ENCODE measurements around the gene GPX2. TPM values are rescaled to one million over a fixed set of nuclear protein-coding genes. Genes with fewer than 3 reads are reported as not detected.

Gene GPX2
- total RNA-seq, 1 donor from 2014 or later: 0.69 TPM

DNA sequence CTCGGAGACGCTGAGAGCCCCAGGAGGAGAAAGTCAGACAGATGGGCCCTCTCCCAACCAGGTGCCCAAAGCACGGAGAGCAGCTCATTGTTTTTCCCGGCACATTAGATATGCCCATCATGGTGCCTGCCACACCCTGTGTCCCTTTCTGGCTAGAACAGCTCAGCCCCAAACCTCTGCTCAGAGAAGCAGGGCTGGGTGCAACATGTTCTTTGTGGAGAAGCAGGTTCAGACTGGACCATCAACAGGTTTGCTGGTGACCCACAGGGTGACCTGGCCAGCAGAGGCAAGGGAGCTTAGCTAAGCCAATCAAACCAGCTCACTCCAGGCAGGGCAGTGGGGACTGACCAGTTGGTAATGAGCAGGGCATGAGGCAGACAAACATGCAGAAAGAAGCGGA lies 16.2 kb upstream of the GPX2 start:
- H3K9me3 ChIP-seq: no peaks in the 10 kb centered on the region
- DNase-seq: peak; percentile 26
- H3K36me3 ChIP-seq: no peaks in the 10 kb centered on the region
- TF ChIP-seq, protein P1, sequence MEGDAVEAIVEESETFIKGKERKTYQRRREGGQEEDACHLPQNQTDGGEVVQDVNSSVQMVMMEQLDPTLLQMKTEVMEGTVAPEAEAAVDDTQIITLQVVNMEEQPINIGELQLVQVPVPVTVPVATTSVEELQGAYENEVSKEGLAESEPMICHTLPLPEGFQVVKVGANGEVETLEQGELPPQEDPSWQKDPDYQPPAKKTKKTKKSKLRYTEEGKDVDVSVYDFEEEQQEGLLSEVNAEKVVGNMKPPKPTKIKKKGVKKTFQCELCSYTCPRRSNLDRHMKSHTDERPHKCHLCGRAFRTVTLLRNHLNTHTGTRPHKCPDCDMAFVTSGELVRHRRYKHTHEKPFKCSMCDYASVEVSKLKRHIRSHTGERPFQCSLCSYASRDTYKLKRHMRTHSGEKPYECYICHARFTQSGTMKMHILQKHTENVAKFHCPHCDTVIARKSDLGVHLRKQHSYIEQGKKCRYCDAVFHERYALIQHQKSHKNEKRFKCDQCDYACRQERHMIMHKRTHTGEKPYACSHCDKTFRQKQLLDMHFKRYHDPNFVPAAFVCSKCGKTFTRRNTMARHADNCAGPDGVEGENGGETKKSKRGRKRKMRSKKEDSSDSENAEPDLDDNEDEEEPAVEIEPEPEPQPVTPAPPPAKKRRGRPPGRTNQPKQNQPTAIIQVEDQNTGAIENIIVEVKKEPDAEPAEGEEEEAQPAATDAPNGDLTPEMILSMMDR (IDR thresholded peaks at IDR 0.05): no peak
- H3K27me3 ChIP-seq: no peaks in the 10 kb centered on the region
- H3K4me3 ChIP-seq: no peak overlapping the region
- no peak overlapping the region for H3K27ac ChIP-seq
- H3K4me1 ChIP-seq: no peaks in the 10 kb centered on the region
- intact Hi-C loops (cut with DNase I): no loop called here
- ATAC-seq: no peak

DNA sequence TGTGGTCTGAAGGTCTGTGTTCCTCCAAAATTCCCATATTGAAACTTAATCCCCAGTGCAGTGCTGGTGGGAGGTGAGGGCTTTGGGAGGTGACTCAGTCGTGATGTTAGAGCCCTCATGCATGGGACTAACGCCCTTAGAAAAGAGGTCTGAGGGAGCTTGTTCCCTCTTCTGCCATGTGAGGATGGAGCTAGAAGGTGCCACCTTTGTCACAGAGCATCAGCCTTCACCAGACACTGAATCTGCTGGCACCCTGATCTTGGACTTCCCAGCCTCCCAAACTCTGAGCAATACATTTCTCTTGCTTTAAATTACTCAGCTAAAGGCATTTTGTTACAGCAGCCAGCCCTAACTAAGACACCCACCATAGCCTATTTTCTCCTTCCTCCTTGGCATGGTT lies 15.7 kb upstream of the GPX2 start:
- intact Hi-C loops (cut with DNase I): no loop called here
- TF ChIP-seq, protein P1 (IDR thresholded peaks at IDR 0.05): no peak
- no peak overlapping the region for H3K4me3 ChIP-seq
- no peaks in the 10 kb centered on the region for H3K9me3 ChIP-seq
- DNase-seq (no peak), ATAC-seq (no peak)
- no peak overlapping the region for H3K27ac ChIP-seq
- H3K27me3 ChIP-seq: no peaks in the 10 kb centered on the region
- no peaks in the 10 kb centered on the region for H3K36me3 ChIP-seq
- H3K4me1 ChIP-seq: no peaks in the 10 kb centered on the region

DNA sequence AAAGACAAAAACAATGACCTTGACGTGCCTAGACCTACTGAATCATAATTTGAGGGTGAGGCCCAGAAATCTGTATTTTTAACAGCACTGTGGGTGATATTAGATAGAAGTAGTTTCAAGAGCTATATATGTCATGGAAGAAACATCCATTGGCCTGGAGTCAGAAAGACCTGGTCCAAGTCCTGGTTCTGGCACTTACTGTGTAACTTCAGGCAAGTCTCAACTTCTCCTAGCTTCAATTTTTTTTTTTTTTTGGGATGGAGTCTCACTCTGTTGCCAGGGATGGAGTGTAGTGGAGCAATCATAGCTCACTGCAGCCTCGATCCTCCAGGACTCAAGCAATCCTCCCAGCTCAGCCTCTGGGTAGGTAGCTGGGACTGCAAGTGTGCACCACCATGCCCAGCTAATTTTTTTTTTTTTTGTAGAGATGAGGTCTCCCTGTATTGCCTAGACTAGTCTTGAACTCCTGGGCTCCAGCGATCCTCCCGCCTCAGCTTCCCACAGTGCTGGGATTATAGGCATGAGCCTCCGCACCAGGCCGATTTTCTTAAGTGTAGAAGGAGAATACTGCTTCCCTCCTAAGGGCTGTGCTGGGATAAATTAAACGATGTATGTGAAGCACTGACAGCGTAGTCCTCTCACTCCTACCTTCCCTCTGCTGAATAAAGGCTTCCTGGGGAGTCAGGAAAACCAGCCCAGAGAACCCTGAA lies 14.3 kb upstream of the GPX2 start:
- no peaks in the 10 kb centered on the region for H3K27me3 ChIP-seq
- no peaks in the 10 kb centered on the region for H3K4me1 ChIP-seq
- DNase-seq: peak; percentile 16
- no peak for ATAC-seq
- intact Hi-C loops (cut with DNase I): no loop called here
- no peaks in the 10 kb centered on the region for H3K9me3 ChIP-seq
- TF ChIP-seq, protein P1 (IDR thresholded peaks at IDR 0.05): no peak
- no peaks in the 10 kb centered on the region for H3K36me3 ChIP-seq
- H3K27ac ChIP-seq: no peak overlapping the region
- no peak overlapping the region for H3K4me3 ChIP-seq

DNA sequence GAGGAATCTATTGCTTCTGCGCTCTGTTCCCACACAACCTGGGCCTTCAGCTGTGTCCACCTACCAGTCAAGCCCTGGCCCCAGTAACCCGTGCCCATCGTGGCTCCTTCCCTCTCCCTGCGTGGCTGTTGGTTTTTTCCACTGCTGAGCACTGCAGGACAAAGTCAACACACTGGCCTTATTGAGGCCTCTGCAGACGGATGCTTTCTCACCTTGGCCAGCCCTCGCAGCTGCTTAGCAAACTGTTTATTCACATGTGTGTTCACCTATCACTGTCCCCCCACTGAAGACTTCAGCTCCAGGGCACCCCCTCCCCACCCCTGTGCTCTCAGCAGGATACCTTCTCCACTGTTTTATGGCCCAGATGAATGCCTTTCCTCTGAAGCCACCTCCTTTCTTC lies 12.8 kb upstream of the GPX2 start:
- Histone ChIP-seq H3K4me1 (no peaks in the 10 kb centered on the region), H3K27ac (no peak overlapping the region), H3K36me3 (no peaks in the 10 kb centered on the region), H3K27me3 (no peaks in the 10 kb centered on the region), H3K9me3 (no peaks in the 10 kb centered on the region), H3K4me3 (no peak overlapping the region)
- TF ChIP-seq, protein P1 (IDR thresholded peaks at IDR 0.05): no peak
- intact Hi-C loops (cut with DNase I): no loop called here
- ATAC-seq (no peak), DNase-seq (peak; percentile 19)

DNA sequence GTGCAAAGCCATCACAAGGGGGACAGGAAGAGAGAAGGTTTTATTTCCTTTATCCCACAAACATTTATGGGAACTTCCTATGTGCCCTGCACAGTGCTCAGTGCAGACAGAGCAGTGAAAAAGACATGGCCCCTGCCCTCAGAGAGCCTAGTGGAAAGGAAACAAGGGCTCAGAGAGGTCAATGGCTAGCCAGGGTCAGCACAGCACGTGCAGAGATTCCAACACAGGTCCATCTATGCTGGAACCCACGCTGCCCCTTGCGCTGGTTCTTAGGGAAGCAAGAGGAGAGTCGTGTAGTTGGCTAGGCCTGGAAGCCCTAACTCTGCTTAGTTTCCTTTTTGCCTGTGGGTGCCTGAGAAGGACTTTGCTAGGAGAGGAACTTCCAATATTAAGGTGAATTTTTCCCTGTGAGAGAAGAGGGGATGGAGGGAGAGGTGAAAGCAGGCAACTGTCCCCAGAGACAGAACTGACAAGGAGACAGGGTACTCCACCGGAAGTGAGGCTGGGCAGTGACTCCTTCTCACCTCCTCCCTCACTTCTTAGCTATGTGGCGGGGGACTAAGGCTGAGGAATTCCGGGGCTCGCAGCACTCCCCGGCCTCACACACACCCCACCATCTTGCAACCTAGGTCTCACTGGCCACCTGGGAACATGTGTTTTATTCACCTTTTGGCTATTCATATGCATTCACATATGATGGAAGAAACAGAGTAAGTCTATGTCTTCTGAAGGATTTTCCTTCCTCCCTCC lies 12.1 kb upstream of the GPX2 start:
- no peak for DNase-seq

More for the DNA sequence above, 12.1 kb upstream of the GPX2 start:
- Histone ChIP-seq H3K36me3 (no peaks in the 10 kb centered on the region), H3K4me1 (no peaks in the 10 kb centered on the region), H3K27ac (no peak overlapping the region), H3K27me3 (no peaks in the 10 kb centered on the region), H3K9me3 (no peaks in the 10 kb centered on the region), H3K4me3 (no peak overlapping the region)
- no peak for ATAC-seq
- TF ChIP-seq, protein P1 (IDR thresholded peaks at IDR 0.05): no peak
- intact Hi-C loops (cut with DNase I): no loop called here

All from upper lobe of right lung (tissue), 1 donor.